Hepatocyte (in vitro differentiated cells): Measurements from ENCODE around the gene USP14.

Experiments used
- CTCF ChIP-seq: fragments of 200-600 bp; sonication (generic); IDR thresholded peaks from 2 replicates; pipeline ENCODE4 v1.5.1; 2016; ENCODE audit warnings: antibody characterized with exemption, mild to moderate bottlenecking; ENCODE audit not compliant: poor library complexity
- EZH2 ChIP-seq: fragments of 200-600 bp; sonication (generic); IDR thresholded peaks from 2 replicates; pipeline ENCODE4 v1.6.1; 2016; ENCODE audit warnings: antibody characterized with exemption, mild to moderate bottlenecking, borderline replicate concordance

- no peak for TF ChIP-seq CTCF
- no peak for TF ChIP-seq EZH2
These were observed 9.5 kb upstream of the USP14 start for GRCh38 chr18:148841-149240.
